ENCODE measurements around the gene DMRTA2. TPM values are rescaled to one million over a fixed set of nuclear protein-coding genes. Genes with fewer than 3 reads are reported as not detected.

DMRTA2 gene
- total RNA-seq: not detected

GRCh38 chr1:50422946-50423669 lies at the start of gene DMRTA2:
Gene DMRTA2, minus strand, starts transcription at chr1:50423443. Its CDS starts 1,907 bp downstream, at chr1:50421536.
- H3K36me3 Mint-ChIP-seq (ENCODE audit: low read depth): peaks cover 30% of the 10 kb centered on the region
- H3K4me1 Mint-ChIP-seq: peaks cover 31% of the 10 kb centered on the region
- peak within 1 kb of the TSS; percentile 1 for H3K27ac Mint-ChIP-seq

DNA sequence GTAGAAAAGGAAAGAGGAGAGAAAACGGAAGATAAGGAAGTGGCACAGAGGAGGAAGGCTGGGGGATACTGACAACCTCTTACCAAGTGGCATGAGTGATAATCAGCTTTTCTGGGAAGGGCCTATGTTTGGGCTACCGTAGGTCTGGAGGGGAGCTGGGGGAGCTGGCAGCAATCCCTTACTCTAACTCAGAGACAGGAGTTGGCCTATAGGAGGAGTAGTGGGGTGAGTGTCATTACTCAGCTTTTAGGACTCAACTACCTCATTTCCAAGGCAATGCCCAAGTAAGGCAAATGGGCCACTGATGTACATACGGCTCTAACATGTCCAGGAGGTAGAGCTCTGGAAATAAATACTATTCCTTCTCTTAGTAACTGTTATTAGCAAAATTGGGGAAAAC lies 48.7 kb upstream of the DMRTA2 start:
- Mint-ChIP-seq H3K4me1 (no peaks in the 10 kb centered on the region), H3K36me3 (ENCODE audit: low read depth) (peaks cover 47% of the 10 kb centered on the region), H3K9me3 (no peaks in the 10 kb centered on the region), H3K27me3 (no peaks in the 10 kb centered on the region), H3K27ac (no peak overlapping the region), H3K4me3 (no peak overlapping the region)
- no peak for ATAC-seq (replicated peaks)

More at GRCh38 chr1:50422946-50423669, at the start of gene DMRTA2:
- Mint-ChIP-seq H3K9me3 (no peaks in the 10 kb centered on the region), H3K27me3 (peaks cover 65% of the 10 kb centered on the region), H3K4me3 (peak within 1 kb of the TSS; percentile 81)
- no peak for ATAC-seq (replicated peaks)

DNA sequence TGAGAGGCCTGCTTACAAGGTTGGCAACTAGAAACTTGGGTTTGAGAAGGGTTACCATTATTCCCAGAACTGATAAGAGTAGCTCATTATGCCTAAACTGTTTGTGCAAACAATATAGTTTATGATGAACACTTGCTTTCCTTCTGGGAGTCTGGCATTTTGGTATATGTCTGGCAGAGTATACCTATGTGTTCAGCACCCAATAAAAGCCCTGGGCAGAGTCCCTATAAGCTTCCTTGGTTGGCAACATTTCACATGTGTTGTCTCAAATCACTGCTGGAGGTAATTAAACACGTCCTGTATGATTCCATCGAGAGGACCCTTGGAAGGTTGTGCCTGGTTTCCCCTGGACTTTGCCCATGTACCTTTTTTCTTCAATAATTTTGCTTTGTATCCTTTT lies 39.7 kb upstream of the DMRTA2 start:
- Mint-ChIP-seq H3K36me3 (ENCODE audit: low read depth) (peaks cover 8% of the 10 kb centered on the region), H3K4me3 (no peak overlapping the region), H3K4me1 (no peaks in the 10 kb centered on the region), H3K27me3 (no peaks in the 10 kb centered on the region), H3K27ac (no peak overlapping the region), H3K9me3 (no peaks in the 10 kb centered on the region)
- ATAC-seq (replicated peaks): no peak

- Mint-ChIP-seq H3K27ac (no peak overlapping the region), H3K4me3 (no peak overlapping the region), H3K27me3 (no peaks in the 10 kb centered on the region), H3K4me1 (peaks cover under 1% of the 10 kb centered on the region), H3K36me3 (ENCODE audit: low read depth) (peaks cover 8% of the 10 kb centered on the region), H3K9me3 (no peaks in the 10 kb centered on the region)
- no peak for ATAC-seq (replicated peaks)
Measured at GRCh38 chr1:50458507-50458906, 35.3 kb upstream of the DMRTA2 start.

GRCh38 chr1:50454911-50455310 lies 31.7 kb upstream of the DMRTA2 start:
- no peaks in the 10 kb centered on the region for H3K9me3 Mint-ChIP-seq
- ATAC-seq (replicated peaks): no peak
- no peak overlapping the region for H3K27ac Mint-ChIP-seq
- H3K4me3 Mint-ChIP-seq: no peak overlapping the region
- H3K4me1 Mint-ChIP-seq: peaks cover 24% of the 10 kb centered on the region
- H3K27me3 Mint-ChIP-seq: no peaks in the 10 kb centered on the region
- H3K36me3 Mint-ChIP-seq (ENCODE audit: low read depth): no peaks in the 10 kb centered on the region

- no peak overlapping the region for H3K4me3 Mint-ChIP-seq
- H3K9me3 Mint-ChIP-seq: no peaks in the 10 kb centered on the region
- H3K36me3 Mint-ChIP-seq (ENCODE audit: low read depth): no peaks in the 10 kb centered on the region
- peaks cover 24% of the 10 kb centered on the region for H3K4me1 Mint-ChIP-seq
- no peak for ATAC-seq (replicated peaks)
- H3K27ac Mint-ChIP-seq: no peak overlapping the region
- no peaks in the 10 kb centered on the region for H3K27me3 Mint-ChIP-seq
Measured at GRCh38 chr1:50453266-50453665, 30.0 kb upstream of the DMRTA2 start.

- Mint-ChIP-seq H3K27me3 (no peaks in the 10 kb centered on the region), H3K4me1 (peaks cover 24% of the 10 kb centered on the region), H3K4me3 (no peak overlapping the region), H3K9me3 (no peaks in the 10 kb centered on the region), H3K27ac (peak overlapping the region; percentile 56), H3K36me3 (ENCODE audit: low read depth) (no peaks in the 10 kb centered on the region)
- peak; percentile 24 for ATAC-seq (replicated peaks)
Measured at GRCh38 chr1:50452700-50453099, 29.5 kb upstream of the DMRTA2 start.

DNA sequence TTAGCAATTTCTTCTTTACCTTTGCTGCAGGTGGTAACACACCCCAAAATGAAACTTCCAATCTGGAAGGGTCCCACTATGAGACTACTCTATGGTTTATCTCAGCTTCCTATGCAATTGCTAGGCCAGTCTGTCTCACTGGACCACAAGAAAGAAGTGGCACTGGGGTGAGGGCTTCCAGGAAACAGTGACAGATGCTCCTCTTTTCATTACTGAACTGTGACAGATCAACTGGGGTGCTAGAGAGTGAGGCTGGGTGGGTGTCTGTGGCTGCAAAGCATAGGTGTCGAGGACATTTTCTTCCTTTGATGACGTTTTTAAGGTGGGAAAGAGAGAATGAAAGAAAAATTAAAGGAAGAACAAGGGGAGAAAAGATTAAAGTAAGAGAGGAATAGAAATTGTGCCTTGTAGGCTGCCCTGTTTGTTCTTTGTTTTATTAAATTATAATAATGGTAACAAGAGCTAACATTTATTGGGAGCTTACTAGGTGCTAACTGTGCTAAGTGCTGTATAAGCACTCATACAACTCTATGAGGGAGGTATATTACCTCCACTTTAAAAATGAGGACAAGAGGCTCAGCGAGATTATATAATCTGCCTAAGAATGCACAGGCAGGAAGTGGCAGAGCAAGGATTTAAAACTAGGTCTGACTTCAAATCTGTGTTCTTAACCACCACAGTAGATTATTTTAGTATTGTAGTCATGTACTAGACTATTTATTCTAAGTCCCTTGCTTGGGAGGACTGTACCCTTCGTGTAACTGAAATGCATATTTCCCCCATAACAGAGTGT lies 27.8 kb upstream of the DMRTA2 start:
- no peak overlapping the region for H3K4me3 Mint-ChIP-seq
- H3K4me1 Mint-ChIP-seq: peaks cover 24% of the 10 kb centered on the region
- peak overlapping the region; percentile 7 for H3K27ac Mint-ChIP-seq
- ATAC-seq (replicated peaks): peak; percentile 76
- H3K36me3 Mint-ChIP-seq (ENCODE audit: low read depth): no peaks in the 10 kb centered on the region
- H3K27me3 Mint-ChIP-seq: no peaks in the 10 kb centered on the region
- no peaks in the 10 kb centered on the region for H3K9me3 Mint-ChIP-seq

GRCh38 chr1:50447961-50448360 lies 24.7 kb upstream of the DMRTA2 start:
- Mint-ChIP-seq H3K36me3 (ENCODE audit: low read depth) (no peaks in the 10 kb centered on the region), H3K9me3 (no peaks in the 10 kb centered on the region), H3K27me3 (no peaks in the 10 kb centered on the region), H3K4me3 (no peak overlapping the region), H3K4me1 (peaks cover 18% of the 10 kb centered on the region), H3K27ac (no peak overlapping the region)
- no peak for ATAC-seq (replicated peaks)

DNA sequence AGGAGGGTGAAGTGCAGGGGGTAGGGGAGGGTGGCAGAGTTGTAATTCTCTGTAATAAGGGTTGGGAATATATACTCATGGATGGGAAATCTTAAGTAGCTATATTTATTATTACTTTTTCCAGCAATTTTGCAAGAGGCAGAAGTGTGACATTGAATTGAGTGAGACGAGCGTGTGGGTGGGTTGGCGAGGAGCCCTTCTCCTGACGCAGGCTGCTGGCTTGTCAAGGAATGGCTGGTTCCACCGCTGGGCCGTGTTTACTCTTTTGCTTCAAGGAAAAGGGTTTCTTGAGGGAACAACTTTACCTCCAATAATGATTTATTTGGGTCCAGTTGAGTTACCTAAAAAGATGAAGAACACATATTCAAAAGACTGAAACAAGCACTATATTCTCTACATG lies 17.9 kb upstream of the DMRTA2 start:
- no peak overlapping the region for H3K4me3 Mint-ChIP-seq
- H3K27ac Mint-ChIP-seq: no peak overlapping the region
- no peak for ATAC-seq (replicated peaks)
- H3K9me3 Mint-ChIP-seq: no peaks in the 10 kb centered on the region
- peaks cover 38% of the 10 kb centered on the region for H3K36me3 Mint-ChIP-seq (ENCODE audit: low read depth)
- no peaks in the 10 kb centered on the region for H3K4me1 Mint-ChIP-seq
- H3K27me3 Mint-ChIP-seq: no peaks in the 10 kb centered on the region

- H3K4me1 Mint-ChIP-seq: no peaks in the 10 kb centered on the region
- H3K4me3 Mint-ChIP-seq: no peak overlapping the region
- H3K9me3 Mint-ChIP-seq: no peaks in the 10 kb centered on the region
- ATAC-seq (replicated peaks): no peak
- peaks cover 38% of the 10 kb centered on the region for H3K36me3 Mint-ChIP-seq (ENCODE audit: low read depth)
- H3K27me3 Mint-ChIP-seq: no peaks in the 10 kb centered on the region
- H3K27ac Mint-ChIP-seq: no peak overlapping the region
Measured at GRCh38 chr1:50438945-50439344, 15.7 kb upstream of the DMRTA2 start.

GRCh38 chr1:50436489-50436888 lies 13.2 kb upstream of the DMRTA2 start:
- H3K36me3 Mint-ChIP-seq (ENCODE audit: low read depth): peaks cover 31% of the 10 kb centered on the region
- H3K9me3 Mint-ChIP-seq: no peaks in the 10 kb centered on the region
- no peak overlapping the region for H3K4me3 Mint-ChIP-seq
- no peak for ATAC-seq (replicated peaks)
- H3K27ac Mint-ChIP-seq: no peak overlapping the region
- H3K27me3 Mint-ChIP-seq: peaks cover 11% of the 10 kb centered on the region
- H3K4me1 Mint-ChIP-seq: no peaks in the 10 kb centered on the region

GRCh38 chr1:50430010-50430405 lies 6.8 kb upstream of the DMRTA2 start:
- Mint-ChIP-seq H3K4me1 (peaks cover under 1% of the 10 kb centered on the region), H3K9me3 (no peaks in the 10 kb centered on the region), H3K36me3 (ENCODE audit: low read depth) (no peaks in the 10 kb centered on the region), H3K27me3 (peaks cover 61% of the 10 kb centered on the region), H3K4me3 (no peak overlapping the region), H3K27ac (no peak overlapping the region)
- ATAC-seq (replicated peaks): no peak

GRCh38 chr1:50427818-50428779 lies 4.9 kb upstream of the DMRTA2 start:
- no peaks in the 10 kb centered on the region for H3K9me3 Mint-ChIP-seq
- peaks cover 12% of the 10 kb centered on the region for H3K4me1 Mint-ChIP-seq
- ATAC-seq (replicated peaks): no peak
- H3K4me3 Mint-ChIP-seq: no peak overlapping the region
- H3K36me3 Mint-ChIP-seq (ENCODE audit: low read depth): peaks cover 11% of the 10 kb centered on the region
- H3K27ac Mint-ChIP-seq: no peak overlapping the region
- H3K27me3 Mint-ChIP-seq: peaks cover 75% of the 10 kb centered on the region

Measured in activated T-helper 17 cell treated with anti-CD3 and anti-CD28 coated beads, Interleukin-2, amount 50 U/mL, for 72 hours (primary cell).